GM21526 (cell line): Measurements from ENCODE around the gene HPCAL1.

ENCODE experiments used
- ATAC-seq: cut with Tn5 transposase; IDR thresholded peaks from one replicate; pipeline ENCODE4 v1.9.1; 2021; ENCODE audit warnings: moderate library complexity; ENCODE audit not compliant: unreplicated experiment, low FRiP score

Gene HPCAL1

DNA sequence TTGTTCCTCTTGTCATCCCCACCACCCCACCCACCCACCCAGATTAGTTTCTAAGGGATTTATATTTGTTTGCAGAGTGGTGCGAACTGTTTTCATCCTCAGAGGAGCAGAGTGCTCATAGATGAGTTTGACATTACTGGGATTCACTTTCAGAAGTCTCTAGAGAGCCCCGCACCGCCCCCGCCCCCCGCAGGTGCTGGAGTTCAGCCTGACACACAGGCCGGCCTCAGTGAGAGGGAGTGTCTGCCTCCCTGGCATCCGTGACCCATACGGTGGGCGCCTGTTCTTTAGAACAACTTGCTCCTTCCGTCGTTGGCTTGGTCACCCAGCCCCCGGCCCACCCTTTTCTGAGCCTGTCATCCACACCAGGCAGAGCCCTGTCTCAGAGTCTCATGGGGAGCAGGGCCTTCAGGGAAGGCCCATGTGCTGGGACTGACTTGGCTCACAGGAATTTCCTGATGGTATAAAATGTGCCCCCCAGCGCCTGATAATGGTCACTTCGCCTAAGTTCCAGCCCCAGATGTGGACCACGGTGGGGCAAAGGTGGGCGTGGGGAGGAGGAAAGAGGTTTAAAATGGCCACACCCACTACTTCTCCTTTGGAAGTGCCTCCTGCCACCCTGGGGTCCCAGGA, 44.3 kb downstream of the HPCAL1 start:
- ATAC-seq, result no peak

- no peak for ATAC-seq
Measured at GRCh38 chr2:10347562-10347948, 44.9 kb downstream of the HPCAL1 start.

- ATAC-seq, result no peak
Measured at GRCh38 chr2:10348891-10349290, 46.2 kb downstream of the HPCAL1 start.

DNA sequence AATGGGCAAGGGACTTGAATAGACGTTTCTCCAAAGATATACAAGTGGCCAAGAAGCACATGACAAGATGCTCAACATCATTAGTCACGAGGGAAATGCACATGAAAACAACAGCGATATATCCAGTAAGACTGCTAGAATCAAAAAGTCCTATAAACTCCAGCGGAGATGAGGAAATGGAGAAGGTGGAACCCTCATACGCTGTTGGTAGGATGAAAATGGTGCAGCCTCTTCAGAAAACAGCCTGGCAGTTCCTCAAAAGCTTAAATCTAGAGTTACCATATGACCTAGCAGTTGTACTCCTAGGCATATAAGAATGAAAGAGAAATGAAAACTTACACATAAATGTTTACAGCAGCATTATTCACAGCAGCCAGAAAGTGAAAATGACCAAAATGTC, 48.1 kb downstream of the HPCAL1 start:
- no peak for ATAC-seq

- no peak for ATAC-seq
Measured at GRCh38 chr2:10352361-10352760, 49.7 kb downstream of the HPCAL1 start.

- no peak for ATAC-seq
Measured at GRCh38 chr2:10352972-10353371, 50.3 kb downstream of the HPCAL1 start.

DNA sequence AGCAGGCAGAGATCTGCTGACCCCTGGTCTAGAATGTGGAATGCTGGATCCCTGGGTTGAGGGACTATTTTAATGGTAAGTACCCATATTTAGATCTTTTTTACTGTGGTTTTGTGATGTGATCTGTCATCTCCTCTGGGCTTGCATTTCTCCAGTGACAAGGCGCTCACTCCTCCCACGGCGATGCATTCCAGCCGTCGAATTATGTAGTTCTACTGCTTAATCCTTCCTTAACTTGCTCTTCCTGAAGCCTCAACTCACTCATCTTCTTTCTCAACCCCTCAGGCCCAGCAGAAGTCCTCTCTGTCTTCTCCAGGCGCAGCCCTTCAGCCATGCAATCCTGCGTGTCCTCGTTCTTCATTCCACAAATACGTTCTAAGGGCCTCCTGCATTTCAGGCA, 51.2 kb downstream of the HPCAL1 start:
- ATAC-seq, result no peak

- no peak for ATAC-seq
Measured at GRCh38 chr2:10354399-10354798, 51.7 kb downstream of the HPCAL1 start.

DNA sequence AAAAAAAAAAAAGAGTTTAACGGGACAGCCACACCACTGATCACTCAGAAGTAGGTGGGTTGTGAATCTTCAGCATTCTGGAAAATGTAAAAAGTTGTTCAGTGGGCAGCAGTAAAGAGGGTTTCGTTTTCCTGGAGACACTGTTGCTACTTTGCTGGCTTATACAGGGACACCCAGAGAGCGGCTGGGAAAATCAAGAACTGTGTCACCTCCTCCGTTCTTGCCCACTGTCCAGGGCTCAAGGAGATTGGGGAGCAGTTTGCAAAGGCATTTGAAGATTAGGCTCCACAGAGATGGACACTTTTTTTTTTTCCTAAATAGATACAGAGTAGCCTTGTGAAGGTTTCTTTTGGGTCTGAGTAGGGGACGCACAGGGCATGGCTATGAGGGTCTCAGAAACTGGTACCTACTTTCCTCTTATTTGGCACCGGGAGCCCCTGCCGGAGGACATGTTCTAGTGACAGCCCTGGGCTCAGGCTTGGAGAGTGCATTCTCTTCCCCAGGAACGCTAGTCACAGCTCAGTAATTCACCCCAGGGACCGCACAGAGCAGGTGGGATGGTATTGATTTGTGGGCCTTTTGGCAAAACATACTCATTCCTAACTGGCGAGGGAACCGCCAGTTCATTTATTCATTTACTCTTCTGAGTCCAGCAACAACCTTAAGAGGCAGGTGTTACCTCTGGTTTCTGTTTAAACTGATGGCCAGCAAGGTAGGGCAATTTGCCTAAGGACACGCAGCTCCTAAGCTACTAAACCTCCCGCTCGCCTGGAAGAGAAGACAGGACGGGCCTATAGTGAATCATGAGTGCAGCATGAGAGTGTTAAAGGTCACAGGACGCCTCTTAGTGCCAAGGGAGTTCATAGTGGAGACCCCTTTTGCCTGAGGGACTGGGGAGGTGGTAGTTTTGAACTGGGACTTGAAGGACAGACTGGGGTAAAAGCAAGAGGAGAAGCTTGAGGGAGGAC, 53.1 kb downstream of the HPCAL1 start:
- no peak for ATAC-seq

DNA sequence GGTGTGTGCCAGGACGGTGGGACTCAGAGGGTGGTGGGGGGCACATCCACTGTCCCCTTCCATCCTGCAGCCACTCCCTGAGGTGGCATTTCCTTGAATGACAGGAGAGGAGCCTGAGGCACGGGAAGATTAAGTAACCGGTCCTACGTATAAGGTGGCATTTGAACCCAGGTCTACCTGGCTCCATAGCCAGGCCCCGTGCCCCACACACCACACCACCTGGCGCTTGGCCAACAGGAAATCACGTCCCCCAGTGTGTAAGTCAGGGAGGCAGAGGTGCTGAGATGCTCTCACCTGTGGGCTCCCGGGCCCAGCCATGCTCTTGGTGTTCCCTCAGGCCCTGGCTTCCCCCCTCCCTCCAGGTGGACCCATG, 53.7 kb downstream of the HPCAL1 start:
- ATAC-seq, result no peak

DNA sequence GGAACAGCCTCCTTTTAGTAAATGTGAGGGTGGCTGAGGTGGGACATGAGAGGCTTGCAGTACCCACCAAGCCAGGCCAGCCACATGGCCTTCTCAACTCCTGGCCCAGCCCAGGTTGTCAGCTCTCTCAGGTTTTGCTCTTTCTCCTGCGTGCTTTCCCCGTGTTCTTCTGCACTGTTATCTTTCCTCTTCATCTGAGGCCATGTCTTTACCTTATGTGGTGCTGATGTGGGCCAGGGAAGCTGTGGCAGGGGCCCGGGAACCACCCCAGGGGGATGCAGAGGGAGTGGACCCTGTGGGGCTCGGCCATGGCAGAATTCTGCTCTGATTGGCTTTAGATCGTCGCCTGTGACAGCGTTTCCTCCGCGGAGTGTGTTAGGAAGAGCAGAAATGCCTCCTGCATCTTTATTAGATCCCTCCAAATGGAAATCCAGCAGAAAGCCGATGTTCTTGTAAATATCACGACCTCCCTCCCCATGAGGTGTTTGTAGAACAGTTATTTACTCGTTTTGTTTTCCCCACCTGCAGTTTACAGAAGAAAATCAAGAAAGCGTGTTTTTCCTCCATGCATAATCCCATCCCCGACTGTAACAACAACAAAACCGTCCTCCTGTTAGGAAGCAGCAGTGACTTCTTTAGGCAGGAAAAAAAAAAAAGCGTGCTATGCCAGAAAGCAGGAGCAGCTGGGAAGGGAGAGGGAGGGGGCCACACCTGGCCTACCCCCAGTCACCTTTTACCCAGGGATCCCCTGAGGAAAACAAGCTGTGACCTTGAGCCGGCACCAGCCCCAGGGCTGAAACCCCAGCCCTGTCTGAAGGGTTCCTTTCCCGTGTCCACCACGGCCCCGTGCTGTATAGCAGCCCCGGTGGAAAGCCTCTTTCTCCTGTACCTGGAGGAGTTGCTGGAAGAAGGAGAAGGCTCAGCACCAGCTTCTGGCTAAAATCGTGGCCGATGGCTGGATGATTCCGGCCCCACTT, 54.8 kb downstream of the HPCAL1 start:
- no peak for ATAC-seq

- ATAC-seq, result no peak
Measured at GRCh38 chr2:10359246-10359645, 56.5 kb downstream of the HPCAL1 start.

GRCh38 chr2:10359731-10360329, 57.1 kb downstream of the HPCAL1 start:
- ATAC-seq, result no peak

DNA sequence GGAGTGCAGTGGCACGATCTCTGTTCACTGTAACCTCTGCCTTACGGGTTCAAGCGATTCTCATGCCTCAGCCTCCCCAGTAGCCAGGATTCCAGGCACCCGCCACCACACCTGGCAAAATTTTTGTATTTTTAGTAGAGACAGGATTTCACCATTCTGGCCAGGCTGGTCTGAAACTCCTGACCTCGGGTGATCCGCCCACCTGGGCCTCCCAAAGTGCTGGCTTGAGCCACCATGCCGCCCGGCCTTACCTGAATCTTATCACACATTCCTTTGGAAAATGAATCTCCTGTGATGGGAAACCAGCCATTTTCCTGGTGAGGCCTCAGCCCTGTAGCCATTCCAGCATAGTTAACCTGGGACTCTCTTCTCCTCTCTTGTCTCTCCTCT, 57.8 kb downstream of the HPCAL1 start:
- no peak for ATAC-seq

DNA sequence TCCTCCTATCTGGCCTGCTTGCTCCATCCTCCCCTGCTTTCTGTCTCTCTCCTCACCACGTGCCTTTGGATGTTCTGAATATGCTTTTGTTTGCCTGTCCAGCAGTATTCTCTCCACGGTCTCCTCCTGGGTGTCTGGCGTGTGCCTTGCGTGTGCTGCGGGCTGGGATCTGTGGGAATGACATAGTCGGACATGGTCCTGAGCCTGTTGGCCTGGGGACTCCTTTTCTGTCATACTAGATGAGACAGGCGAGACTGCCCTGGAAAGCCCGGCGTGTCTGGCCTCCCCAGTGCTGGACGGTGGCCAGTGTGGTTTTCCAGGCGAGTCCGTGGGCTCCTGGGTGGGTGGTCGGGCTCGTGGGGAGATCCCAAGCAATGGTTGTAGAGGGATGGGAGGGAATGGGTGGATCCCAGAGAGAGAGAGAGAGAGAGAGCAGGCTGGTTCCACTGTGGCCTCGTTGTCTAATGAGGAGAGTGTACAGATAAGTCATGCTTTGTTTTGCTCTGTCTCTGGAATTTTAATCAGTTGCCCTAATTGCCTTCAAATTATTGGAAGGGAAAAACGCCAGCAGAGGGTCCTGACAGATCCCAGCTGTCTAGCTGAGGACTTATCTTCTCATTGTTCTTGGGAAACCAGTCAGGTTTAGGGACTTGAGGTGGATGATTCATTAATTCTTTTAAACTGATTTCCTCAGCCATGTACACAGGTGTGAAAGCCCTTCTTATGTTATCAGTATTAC, 58.3 kb downstream of the HPCAL1 start:
- ATAC-seq, result no peak

GRCh38 chr2:10362096-10362897, 59.6 kb downstream of the HPCAL1 start:
- no peak for ATAC-seq

- ATAC-seq, result no peak
Measured at GRCh38 chr2:10362898-10363454, 60.3 kb downstream of the HPCAL1 start.

- no peak for ATAC-seq
Measured at GRCh38 chr2:10363861-10364610, 61.3 kb downstream of the HPCAL1 start.
